Measurements from ENCODE around the gene PSAT1. TPM values are rescaled to one million over a fixed set of nuclear protein-coding genes. Genes with fewer than 3 reads are reported as not detected.
"Not testable (repeated sequence)": the region's sequence is repeated elsewhere in the genome, so short reads cannot be mapped to it uniquely, and the experiment has no call there.

Gene PSAT1
- total RNA-seq, 8 experiments from 2014 or later, result 10.6 to 157 (median 59.5) TPM

DNA sequence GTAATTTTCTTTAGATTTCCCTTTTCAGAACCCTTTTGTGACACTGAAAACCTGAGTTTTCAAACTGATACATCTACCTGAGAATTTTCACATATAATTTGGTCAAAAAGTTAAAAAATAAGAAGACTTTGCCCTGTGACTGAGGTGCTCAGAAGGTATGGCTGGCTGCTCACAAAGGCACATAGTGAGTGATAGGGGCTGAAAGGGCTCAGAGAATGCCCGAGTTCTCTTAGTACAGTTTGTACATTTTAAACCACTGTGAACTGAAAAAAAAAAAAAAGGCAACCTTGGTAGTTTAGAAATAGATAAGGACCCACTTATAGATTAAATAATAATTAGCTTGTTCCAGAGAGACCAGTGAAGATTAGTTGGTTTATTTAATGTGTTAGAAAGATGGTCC is 18.1 kb upstream of the PSAT1 start:
- no peak overlapping the region for H3K27ac ChIP-seq
- WGBS, 10 experiments, result 63 to 100% (median 90%) methylated on average over 1 of the region's 1 CpG; no CpG with 5 or more reads in 3 of the 10 experiments
- H3K4me1 ChIP-seq (replicated peaks in 1 of 2), result peaks cover 0 to 6% of the 10 kb centered on the region in 2 donors
- no peak overlapping the region for H3K4me3 ChIP-seq
- in situ Hi-C loops (cut with MboI; ENCODE audit: low pct_unique_long_range_greater_than_20kb in 2 of 9, low sequenced_read_pairs in 9 of 9, unreplicated experiment in 9 of 9), result no loop called here
- ATAC-seq (replicated peaks in 6 of 8), result no peak

DNA sequence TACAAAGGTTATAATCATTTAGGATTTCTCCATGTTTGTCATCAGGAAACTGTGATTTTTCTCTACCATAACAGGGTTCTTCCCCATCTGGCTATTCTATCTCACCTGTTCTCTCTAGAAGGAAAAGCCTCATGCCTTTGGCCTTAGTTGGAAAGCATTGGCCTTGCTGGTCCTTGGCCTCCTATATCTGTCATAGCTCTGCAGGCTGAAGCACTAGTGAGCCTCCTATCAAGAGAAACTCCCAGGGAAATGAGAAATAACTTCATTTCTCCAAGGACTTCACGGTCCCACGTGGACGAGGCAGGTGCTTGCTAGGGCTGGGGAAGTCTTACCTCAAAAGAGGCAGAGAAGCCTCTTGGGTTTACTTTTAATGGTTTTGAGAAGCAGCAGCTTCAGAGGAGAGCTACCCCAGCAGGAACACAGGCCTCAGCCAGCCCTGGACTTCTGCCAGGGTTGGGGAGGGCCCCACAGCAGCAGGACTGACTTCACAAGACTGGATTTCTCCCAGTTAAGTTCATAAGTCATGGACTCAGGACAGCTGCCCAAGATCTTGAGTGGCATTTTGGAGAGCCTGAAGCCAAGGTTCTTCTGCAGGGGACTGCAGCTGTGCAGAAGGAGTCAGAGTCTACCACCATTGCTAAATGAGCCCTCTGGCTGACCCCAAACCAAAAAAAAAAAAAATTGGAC is 15.8 kb upstream of the PSAT1 start:
- in situ Hi-C loops (cut with MboI; ENCODE audit: low pct_unique_long_range_greater_than_20kb in 2 of 9, low sequenced_read_pairs in 9 of 9, unreplicated experiment in 9 of 9), result no loop called here
- ATAC-seq (replicated peaks in 6 of 8), result peak in 6 of 8 experiments; percentile 37 to 88 (median 68)
- H3K4me1 ChIP-seq (replicated peaks in 1 of 2), result peaks cover 4 to 6% of the 10 kb centered on the region in 2 donors
- 80 to 100% (median 96%) methylated on average over 1 to 3 of the region's 3 CpGs; no CpG with 5 or more reads in 6 of the 10 experiments for WGBS, 10 experiments
- no peak overlapping the region for H3K4me3 ChIP-seq
- H3K27ac ChIP-seq, result no peak overlapping the region

DNA sequence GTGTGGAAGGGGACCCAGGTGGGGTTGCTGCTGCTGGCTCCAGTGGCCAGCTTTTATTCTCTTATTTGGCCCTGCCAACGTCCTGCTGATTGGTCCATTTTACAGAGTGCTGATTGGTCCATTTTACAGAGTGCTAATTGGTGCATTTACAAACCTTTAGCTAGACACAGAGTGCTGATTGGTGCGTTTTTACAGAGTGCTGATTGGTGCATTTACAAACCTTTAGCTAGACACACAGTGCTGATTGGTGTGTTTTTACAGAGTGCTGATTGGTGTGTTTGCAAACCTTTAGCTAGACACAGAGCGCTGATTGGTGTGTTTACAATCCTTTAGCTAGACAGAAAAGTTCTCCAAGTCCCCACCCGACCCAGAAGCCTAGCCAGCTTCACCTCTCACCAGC is 12.7 kb upstream of the PSAT1 start:
- in situ Hi-C loops (cut with MboI; ENCODE audit: low pct_unique_long_range_greater_than_20kb in 2 of 9, low sequenced_read_pairs in 9 of 9, unreplicated experiment in 9 of 9); H3K4me3 ChIP-seq; ATAC-seq (replicated peaks in 6 of 8); H3K4me1 ChIP-seq (replicated peaks in 1 of 2); H3K27ac ChIP-seq: not testable (repeated sequence)
- 67 to 100% (median 83%) methylated on average over 1 to 4 of the region's 4 CpGs; no CpG with 5 or more reads in 6 of the 10 experiments for WGBS, 10 experiments

DNA sequence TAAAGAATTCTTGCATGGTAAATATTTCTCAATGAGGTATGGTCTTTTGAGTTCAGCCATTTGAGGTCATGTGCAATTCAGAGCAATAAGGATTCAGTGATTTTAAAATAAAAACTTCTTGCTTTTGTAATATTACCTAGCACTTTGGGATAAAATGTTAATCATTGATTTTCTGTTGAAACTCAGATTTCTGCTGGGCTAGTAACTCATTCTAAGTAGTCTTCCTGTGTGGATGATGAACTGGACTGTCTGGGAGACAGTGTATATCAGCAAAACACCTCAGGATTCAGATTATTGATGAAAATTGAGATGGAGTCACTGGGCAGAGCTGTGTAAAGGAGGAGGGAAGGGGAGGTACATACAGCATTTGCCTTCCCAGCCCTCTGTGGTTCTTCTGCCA is 10.8 kb upstream of the PSAT1 start:
- peak in 1 of 8 experiments; percentile 65 for ATAC-seq (replicated peaks in 6 of 8)
- Histone ChIP-seq H3K4me1 (replicated peaks in 1 of 2) (peaks cover 3 to 7% of the 10 kb centered on the region in 2 donors), H3K27ac (no peak overlapping the region), H3K4me3 (no peak overlapping the region)
- in situ Hi-C loops (cut with MboI; ENCODE audit: low pct_unique_long_range_greater_than_20kb in 2 of 9, low sequenced_read_pairs in 9 of 9, unreplicated experiment in 9 of 9), result no loop called here

DNA sequence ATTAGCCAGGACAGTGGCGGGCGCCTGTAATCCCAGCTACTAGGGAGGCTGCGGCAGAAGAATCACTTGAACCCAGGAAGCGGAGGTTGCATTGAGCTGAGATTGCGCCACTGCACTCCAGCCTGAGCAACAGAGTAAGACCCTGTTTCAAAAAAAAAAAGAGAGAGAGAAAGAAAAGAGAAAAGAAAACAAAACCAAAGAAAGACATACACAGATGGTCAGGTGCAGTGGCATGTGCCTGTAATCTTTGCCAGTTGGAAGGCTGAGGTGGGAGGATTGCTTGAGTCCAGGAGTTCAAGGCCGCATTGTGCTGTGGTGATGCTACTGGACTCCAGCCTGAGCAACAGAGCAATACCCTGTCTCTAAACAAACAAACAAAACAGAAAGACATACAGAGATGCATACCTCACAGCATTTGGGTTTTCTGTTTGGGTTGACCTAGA is 10.0 kb upstream of the PSAT1 start:
- no peak overlapping the region for H3K27ac ChIP-seq
- H3K4me1 ChIP-seq (replicated peaks in 1 of 2), result peaks cover 7 to 9% of the 10 kb centered on the region in 2 donors
- ATAC-seq (replicated peaks in 6 of 8), result no peak
- in situ Hi-C loops (cut with MboI; ENCODE audit: low pct_unique_long_range_greater_than_20kb in 2 of 9, low sequenced_read_pairs in 9 of 9, unreplicated experiment in 9 of 9), result no loop called here
- no peak overlapping the region for H3K4me3 ChIP-seq
- WGBS, 10 experiments, result 88 to 100% (median 99%) methylated on average over 1 to 6 of the region's 6 CpGs

DNA sequence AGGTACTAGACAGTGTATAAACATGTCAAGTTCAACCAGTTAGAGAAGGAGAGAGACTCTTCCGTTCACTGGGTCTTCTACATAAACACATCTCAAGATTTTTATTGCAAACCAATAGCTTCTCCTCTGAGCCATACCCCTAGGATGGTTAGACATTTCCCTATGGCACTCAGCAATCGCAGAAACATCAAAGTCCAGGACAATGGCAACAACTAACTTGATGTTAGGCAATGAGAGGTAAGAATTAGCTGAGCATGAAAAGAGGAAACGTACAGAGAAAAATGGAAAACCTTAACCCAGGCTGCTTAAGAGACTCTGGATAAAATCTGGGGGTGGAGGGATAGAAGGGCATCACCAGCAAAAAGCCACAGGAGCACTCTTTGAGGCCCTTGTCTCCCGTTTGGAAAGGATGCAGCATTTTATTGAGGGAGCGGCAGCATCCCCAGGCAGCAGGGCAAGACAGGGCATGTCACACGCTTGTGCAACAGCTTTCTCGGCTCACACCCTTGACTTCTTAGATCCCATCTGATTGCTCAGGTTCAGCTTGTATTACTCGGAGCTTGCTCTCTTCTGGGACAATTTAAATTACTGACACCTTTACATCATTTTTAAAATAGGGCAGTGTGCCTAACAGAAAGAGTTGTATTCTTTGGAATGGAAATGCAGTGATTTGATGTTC is 8.6 kb upstream of the PSAT1 start:
- WGBS, 10 experiments, result 62 to 100% (median 80%) methylated on average over 1 to 7 of the region's 8 CpGs
- Histone ChIP-seq H3K4me3 (no peak overlapping the region), H3K4me1 (replicated peaks in 1 of 2) (peaks cover 7 to 10% of the 10 kb centered on the region in 2 donors), H3K27ac (no peak overlapping the region)
- peak in 1 of 8 experiments; percentile 47 for ATAC-seq (replicated peaks in 6 of 8)
- in situ Hi-C loops (cut with MboI; ENCODE audit: low pct_unique_long_range_greater_than_20kb in 2 of 9, low sequenced_read_pairs in 9 of 9, unreplicated experiment in 9 of 9), result no loop called here

DNA sequence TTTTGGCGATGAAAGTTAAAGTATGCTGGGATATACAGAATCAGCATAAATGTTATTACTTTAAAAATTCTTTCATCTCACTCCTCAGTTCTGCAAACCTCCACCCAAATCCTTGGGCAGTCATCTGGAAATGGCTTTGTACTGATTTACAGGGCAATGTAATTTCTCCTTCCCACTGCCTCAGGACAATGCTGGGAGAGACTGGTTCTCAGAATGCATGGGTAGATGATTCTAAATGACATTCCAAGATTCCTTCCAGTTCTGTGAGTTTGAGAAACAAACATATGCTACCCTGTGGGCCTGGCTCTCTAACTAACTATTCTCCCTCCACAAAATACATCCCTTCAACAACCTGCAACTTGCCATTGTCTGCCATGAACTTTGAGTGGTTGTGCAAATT is 7.5 kb upstream of the PSAT1 start:
- WGBS, 10 experiments, result 70 to 100% (median 87%) methylated on average over 1 of the region's 1 CpG; no CpG with 5 or more reads in 4 of the 10 experiments
- in situ Hi-C loops (cut with MboI; ENCODE audit: low pct_unique_long_range_greater_than_20kb in 2 of 9, low sequenced_read_pairs in 9 of 9, unreplicated experiment in 9 of 9), result no loop called here
- no peak overlapping the region for H3K27ac ChIP-seq
- no peak overlapping the region for H3K4me3 ChIP-seq
- H3K4me1 ChIP-seq (replicated peaks in 1 of 2), result peaks cover 7 to 10% of the 10 kb centered on the region in 2 donors
- peak in 1 of 8 experiments; percentile 60 for ATAC-seq (replicated peaks in 6 of 8)

DNA sequence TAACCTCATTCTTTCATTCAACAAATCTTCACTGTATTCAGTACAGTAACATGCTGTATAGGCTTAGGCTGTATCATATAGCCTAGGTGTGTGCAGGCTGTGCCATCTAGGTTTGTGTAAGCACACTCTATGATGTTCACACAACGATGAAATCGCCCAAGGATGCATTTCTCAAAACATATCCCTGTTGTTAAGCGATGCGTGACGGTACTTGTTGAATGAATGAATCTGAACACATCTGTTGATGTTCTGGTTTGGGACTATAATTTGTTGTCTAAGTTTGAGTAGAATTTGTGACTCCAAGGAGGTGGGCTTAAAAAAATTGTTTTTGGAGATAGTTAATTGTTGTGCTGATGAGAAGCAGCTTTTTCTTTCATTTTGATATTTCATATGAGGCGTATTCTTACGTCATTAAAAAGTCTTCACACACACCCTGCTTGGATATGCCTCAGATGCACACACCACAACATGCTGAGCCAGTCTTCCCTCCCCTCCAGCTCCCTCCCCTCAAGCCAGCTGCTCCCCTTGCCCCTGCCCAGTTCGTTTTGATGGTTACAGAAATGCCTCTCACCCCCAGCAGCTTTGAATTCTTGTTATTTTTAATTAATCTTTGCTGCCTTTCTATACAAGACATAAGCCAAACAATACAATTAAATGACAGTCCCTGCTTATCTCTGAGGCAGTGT is 5.5 kb upstream of the PSAT1 start:
- Histone ChIP-seq H3K4me1 (replicated peaks in 1 of 2) (peaks cover 10 to 18% of the 10 kb centered on the region in 2 donors), H3K27ac (peak overlapping the region in 1 of 2 donors; percentile 30), H3K4me3 (no peak overlapping the region)
- in situ Hi-C loops (cut with MboI; ENCODE audit: low pct_unique_long_range_greater_than_20kb in 2 of 9, low sequenced_read_pairs in 9 of 9, unreplicated experiment in 9 of 9), result no loop called here
- ATAC-seq (replicated peaks in 6 of 8), result peak in 4 of 8 experiments; percentile 12 to 78 (median 38)
- WGBS, 10 experiments, result 55 to 100% (median 84%) methylated on average over 1 to 8 of the region's 8 CpGs; no CpG with 5 or more reads in 1 of the 10 experiments

DNA sequence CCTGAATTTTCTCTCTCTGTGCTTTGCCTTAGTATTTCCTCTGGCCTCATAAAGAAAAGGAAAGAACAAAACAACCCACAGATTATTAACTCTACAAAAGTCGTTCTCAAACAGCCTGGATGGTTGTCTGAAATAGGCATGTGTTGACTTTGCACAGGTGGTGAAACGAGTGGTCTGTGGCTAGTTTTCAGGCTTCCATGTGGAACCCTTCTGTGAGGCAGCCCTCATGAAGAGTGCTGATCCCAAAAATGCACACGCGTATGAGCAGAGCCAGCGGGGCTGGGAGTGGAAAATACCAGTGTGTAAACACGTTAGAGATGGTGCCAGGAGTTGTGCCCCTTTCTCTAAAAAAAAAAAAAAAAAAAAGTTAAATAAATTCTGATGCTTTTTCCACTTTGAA is 4.9 kb upstream of the PSAT1 start:
- no peak for ATAC-seq (replicated peaks in 6 of 8)
- in situ Hi-C loops (cut with MboI; ENCODE audit: low pct_unique_long_range_greater_than_20kb in 2 of 9, low sequenced_read_pairs in 9 of 9, unreplicated experiment in 9 of 9), result no loop called here
- WGBS, 10 experiments, result 0 to 79% (median 34%) methylated on average over 1 to 6 of the region's 6 CpGs
- peak overlapping the region in 1 of 2 donors; percentile 30 for H3K27ac ChIP-seq
- no peak overlapping the region for H3K4me3 ChIP-seq
- peaks cover 9 to 18% of the 10 kb centered on the region in 2 donors for H3K4me1 ChIP-seq (replicated peaks in 1 of 2)

DNA sequence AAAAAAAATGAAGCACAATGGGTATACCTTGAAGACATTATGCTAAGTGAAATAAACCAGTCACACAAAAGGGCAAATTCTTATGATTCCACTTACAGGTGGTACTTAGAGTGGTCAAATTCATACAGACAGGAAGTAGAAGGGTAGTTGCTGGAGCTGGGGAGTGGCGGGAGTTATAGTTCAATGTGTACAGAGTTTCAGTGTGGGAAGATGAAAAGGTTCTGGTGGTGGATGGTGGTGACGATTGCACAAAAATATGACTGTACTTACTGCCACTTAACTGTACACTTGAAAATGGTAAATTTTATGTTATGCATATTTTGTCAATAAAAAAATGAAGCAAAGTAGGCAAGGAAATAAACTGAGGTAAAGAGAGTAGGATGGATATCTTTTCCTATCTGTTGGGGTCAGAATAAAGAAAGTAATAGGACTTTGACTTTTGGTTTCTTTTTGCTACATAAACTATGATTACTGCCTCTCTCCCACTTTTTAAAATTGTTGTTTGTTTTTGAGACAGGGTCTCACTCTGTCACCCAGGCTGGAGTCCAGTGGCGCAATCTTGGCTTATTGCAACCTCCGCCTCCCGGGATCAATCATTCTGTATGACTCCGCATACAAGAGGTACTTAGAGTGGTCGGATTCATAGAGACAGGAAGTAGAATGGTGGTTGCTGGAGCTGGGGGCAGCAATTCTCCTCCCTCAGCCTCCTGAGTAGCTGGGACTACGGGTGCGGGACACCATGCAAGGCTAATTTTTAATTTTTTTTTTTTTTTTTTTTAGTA is 4.0 kb upstream of the PSAT1 start:
- no peak overlapping the region for H3K27ac ChIP-seq
- WGBS, 10 experiments, result 89 to 100% (median 95%) methylated on average over 2 to 9 of the region's 9 CpGs
- in situ Hi-C loops (cut with MboI; ENCODE audit: low pct_unique_long_range_greater_than_20kb in 2 of 9, low sequenced_read_pairs in 9 of 9, unreplicated experiment in 9 of 9), result no loop called here
- no peak for ATAC-seq (replicated peaks in 6 of 8)
- peaks cover 9 to 18% of the 10 kb centered on the region in 2 donors for H3K4me1 ChIP-seq (replicated peaks in 1 of 2)
- no peak overlapping the region for H3K4me3 ChIP-seq

DNA sequence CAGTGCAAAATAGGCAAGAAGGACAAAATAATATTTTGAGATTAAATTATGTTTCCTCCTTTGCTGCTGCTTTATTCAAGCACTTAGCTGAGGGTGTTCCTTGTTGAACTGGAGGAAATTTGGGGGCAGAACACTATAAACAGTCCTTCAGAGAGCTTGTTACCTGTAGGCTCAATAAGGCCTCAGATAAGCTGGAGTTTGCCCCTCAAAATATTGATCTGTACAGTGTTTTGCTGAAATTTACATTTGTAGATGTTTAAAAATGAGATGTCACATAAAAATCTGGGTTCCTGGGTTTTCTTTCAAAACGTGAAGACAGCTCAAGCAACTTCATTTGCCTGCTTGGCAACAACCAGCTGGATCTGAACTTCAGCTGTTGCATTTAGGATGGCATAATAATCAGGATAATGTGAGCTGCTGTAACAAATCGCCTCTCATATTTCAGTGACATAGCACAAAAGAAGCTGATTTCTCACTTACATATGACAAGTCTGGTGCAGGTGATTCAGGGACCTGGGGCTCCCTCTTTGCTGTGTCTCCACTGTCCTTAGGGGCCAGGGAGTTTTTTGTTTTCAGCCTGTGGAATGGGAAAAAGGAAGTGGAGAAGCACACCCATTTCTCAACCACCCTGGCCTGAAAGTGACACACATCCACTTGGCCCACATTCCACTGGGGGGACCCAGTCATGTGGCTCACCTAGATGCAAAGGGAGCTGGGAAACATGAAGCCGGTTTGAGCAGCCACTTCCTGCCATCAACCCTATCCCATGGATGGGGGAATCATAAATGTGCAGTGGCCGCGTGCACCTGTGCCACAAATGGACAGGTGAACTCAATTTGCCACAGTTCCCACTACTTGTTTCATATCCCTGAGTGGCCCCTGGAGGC is 2.4 kb upstream of the PSAT1 start:
- Histone ChIP-seq H3K4me1 (replicated peaks in 1 of 2) (peaks cover 9 to 18% of the 10 kb centered on the region in 2 donors), H3K4me3 (no peak overlapping the region), H3K27ac (no peak overlapping the region)
- no peak for ATAC-seq (replicated peaks in 6 of 8)
- WGBS, 10 experiments, result 43 to 100% (median 91%) methylated on average over 1 to 4 of the region's 5 CpGs; no CpG with 5 or more reads in 2 of the 10 experiments
- in situ Hi-C loops (cut with MboI; ENCODE audit: low pct_unique_long_range_greater_than_20kb in 2 of 9, low sequenced_read_pairs in 9 of 9, unreplicated experiment in 9 of 9), result no loop called here

DNA sequence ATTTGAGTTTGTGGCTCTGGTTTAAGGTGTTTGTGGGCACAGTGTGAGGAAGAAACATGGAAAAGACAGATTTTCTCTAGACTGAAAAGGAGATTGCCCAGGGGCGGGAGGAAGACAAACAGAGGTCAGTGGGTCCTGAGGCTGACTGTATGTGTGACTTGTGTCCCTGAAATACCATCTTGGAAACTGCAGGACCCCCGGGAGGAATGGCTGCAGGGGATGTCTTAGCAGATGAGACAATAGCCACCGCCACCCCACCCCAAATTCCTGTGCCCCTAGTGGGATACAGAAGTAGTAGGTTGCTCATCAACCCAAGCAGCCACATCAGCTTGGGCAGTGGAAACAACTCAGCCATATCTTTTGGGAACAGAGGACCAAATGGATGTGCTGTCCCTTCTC is 1.7 kb upstream of the PSAT1 start:
- WGBS, 10 experiments, result 20 to 100% (median 92%) methylated on average over 1 to 2 of the region's 3 CpGs; no CpG with 5 or more reads in 3 of the 10 experiments
- ATAC-seq (replicated peaks in 6 of 8), result no peak
- H3K4me3 ChIP-seq, result no peak overlapping the region
- in situ Hi-C loops (cut with MboI; ENCODE audit: low pct_unique_long_range_greater_than_20kb in 2 of 9, low sequenced_read_pairs in 9 of 9, unreplicated experiment in 9 of 9), result no loop called here
- H3K4me1 ChIP-seq (replicated peaks in 1 of 2), result peaks cover 9 to 18% of the 10 kb centered on the region in 2 donors
- no peak overlapping the region for H3K27ac ChIP-seq
